ENCODE data around the gene FREM2.

Gene FREM2

GRCh38 chr13:38804061-38804460, 117.2 kb downstream of the FREM2 start:
- TF ChIP-seq POLR2A (IDR thresholded peaks at IDR 0.05; ENCODE audit: low read depth, low read length) = no peak
- no peak for FAIRE-seq
- no peak for DNase-seq (ENCODE audit: insufficient read length, low spot score)

GRCh38 chr13:38804536-38804935, 117.7 kb downstream of the FREM2 start:
- TF ChIP-seq POLR2A (IDR thresholded peaks at IDR 0.05; ENCODE audit: low read depth, low read length) = no peak
- DNase-seq (ENCODE audit: insufficient read length, low spot score) (no peak), FAIRE-seq (no peak)

- DNase-seq (ENCODE audit: insufficient read length, low spot score) = no peak
- no peak for FAIRE-seq
- no peak for TF ChIP-seq POLR2A (IDR thresholded peaks at IDR 0.05; ENCODE audit: low read depth, low read length)
Observed at GRCh38 chr13:38814331-38814730, 127.5 kb downstream of the FREM2 start.

- no peak for TF ChIP-seq POLR2A (IDR thresholded peaks at IDR 0.05; ENCODE audit: low read depth, low read length)
- no peak for DNase-seq (ENCODE audit: insufficient read length, low spot score)
- FAIRE-seq = no peak
Observed at GRCh38 chr13:38819053-38819452, 132.2 kb downstream of the FREM2 start.

GRCh38 chr13:38819596-38819995, 132.7 kb downstream of the FREM2 start:
- DNase-seq (ENCODE audit: insufficient read length, low spot score) (no peak), FAIRE-seq (no peak)
- no peak for TF ChIP-seq POLR2A (IDR thresholded peaks at IDR 0.05; ENCODE audit: low read depth, low read length)

- DNase-seq (ENCODE audit: insufficient read length, low spot score) (no peak), FAIRE-seq (no peak)
Observed at GRCh38 chr13:38821770-38822551, 135.1 kb downstream of the FREM2 start.

GRCh38 chr13:38824342-38824741, 137.5 kb downstream of the FREM2 start:
- no peak for FAIRE-seq

More at GRCh38 chr13:38821770-38822551, 135.1 kb downstream of the FREM2 start:
- no peak for TF ChIP-seq POLR2A (IDR thresholded peaks at IDR 0.05; ENCODE audit: low read depth, low read length)

GRCh38 chr13:38826182-38826813, 139.4 kb downstream of the FREM2 start:
- no peak for DNase-seq (ENCODE audit: insufficient read length, low spot score)
- TF ChIP-seq POLR2A (IDR thresholded peaks at IDR 0.05; ENCODE audit: low read depth, low read length) = no peak
- no peak for FAIRE-seq

More at GRCh38 chr13:38824342-38824741, 137.5 kb downstream of the FREM2 start:
- TF ChIP-seq POLR2A (IDR thresholded peaks at IDR 0.05; ENCODE audit: low read depth, low read length) = no peak
- no peak for DNase-seq (ENCODE audit: insufficient read length, low spot score)

- DNase-seq (ENCODE audit: insufficient read length, low spot score) = no peak
- FAIRE-seq = no peak
- TF ChIP-seq POLR2A (IDR thresholded peaks at IDR 0.05; ENCODE audit: low read depth, low read length) = no peak
Observed at GRCh38 chr13:38830442-38831045, 143.7 kb downstream of the FREM2 start.

GRCh38 chr13:38844581-38844980, 157.7 kb downstream of the FREM2 start:
- no peak for FAIRE-seq
- no peak for DNase-seq (ENCODE audit: insufficient read length, low spot score)
- TF ChIP-seq POLR2A (IDR thresholded peaks at IDR 0.05; ENCODE audit: low read depth, low read length) = no peak

- no peak for DNase-seq (ENCODE audit: insufficient read length, low spot score)
- FAIRE-seq = no peak
- TF ChIP-seq POLR2A (IDR thresholded peaks at IDR 0.05; ENCODE audit: low read depth, low read length) = no peak
Observed at GRCh38 chr13:38848360-38848759, 161.5 kb downstream of the FREM2 start.

- FAIRE-seq = no peak
- no peak for DNase-seq (ENCODE audit: insufficient read length, low spot score)
- no peak for TF ChIP-seq POLR2A (IDR thresholded peaks at IDR 0.05; ENCODE audit: low read depth, low read length)
Observed at GRCh38 chr13:38849315-38849714, 162.4 kb downstream of the FREM2 start.

- DNase-seq (ENCODE audit: insufficient read length, low spot score) = no peak
- FAIRE-seq = no peak
- no peak for TF ChIP-seq POLR2A (IDR thresholded peaks at IDR 0.05; ENCODE audit: low read depth, low read length)
Observed at GRCh38 chr13:38850868-38851626, 164.2 kb downstream of the FREM2 start.

- FAIRE-seq (no peak), DNase-seq (ENCODE audit: insufficient read length, low spot score) (no peak)
- no peak for TF ChIP-seq POLR2A (IDR thresholded peaks at IDR 0.05; ENCODE audit: low read depth, low read length)
Observed at GRCh38 chr13:38854226-38854625, 167.3 kb downstream of the FREM2 start.
